Ammon's horn (tissue), 1 donor: ENCODE measurements around the gene DMAC1.

Experiments
- DNase-seq: peaks from one replicate; pipeline ENCODE4 v3.0.0-alpha.2; 2016; ENCODE audit warnings: low spot score

Gene DMAC1, protein sequence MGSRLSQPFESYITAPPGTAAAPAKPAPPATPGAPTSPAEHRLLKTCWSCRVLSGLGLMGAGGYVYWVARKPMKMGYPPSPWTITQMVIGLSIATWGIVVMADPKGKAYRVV

DNA sequence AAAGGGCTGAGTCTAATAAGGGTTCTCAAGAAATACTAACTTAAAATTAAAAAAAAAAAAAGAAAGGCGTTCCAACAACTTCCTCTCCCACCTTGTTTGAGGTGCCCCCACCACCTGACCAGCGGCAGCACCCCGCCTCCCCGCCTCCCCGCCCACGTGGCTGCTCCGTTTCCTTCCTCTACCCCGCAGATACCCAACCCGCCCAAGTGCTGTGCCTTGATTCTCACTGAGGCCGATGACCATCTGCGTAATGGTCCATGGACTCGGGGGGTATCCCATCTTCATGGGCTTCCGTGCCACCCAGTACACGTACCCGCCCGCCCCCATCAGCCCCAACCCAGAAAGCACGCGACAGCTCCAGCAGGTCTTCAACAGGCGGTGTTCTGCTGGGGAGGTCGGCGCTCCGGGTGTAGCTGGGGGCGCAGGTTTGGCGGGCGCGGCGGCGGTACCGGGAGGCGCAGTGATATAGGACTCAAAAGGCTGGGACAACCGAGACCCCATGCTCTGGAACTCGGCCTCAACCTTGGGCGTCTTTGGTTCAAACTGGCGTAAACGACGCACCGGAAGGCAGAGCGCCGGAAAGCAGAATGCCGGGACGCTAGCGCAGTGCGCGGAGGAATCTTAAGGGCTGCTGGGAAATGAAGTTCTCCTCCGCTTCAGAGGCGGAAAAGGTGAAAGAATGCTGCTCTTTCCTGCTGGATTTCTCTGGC is at the start of gene DMAC1:
Gene DMAC1, minus strand, starts transcription at position 545 of the 710 bp plus-strand sequence. Its CDS starts 44 bp downstream, at position 501.
- DNase-seq, result peak; percentile 91

DNA sequence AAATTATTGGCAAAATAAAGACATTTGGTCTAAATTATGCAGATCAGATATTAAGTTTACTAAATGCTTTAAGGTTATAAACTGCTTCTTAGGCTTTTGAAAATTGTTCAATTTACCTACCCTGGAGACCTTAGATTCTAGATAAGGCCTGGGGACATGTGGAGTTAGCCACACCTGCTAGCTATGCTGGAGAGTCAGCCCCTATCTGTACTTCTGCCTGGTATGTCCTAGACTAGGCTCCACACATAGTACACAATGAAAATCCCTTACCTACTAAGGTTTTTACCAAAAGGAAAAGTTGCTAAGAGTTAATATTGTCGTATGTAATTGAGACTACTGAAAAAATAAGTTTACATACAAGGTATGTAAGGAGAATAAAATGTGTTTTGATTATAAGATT is 49.8 kb upstream of the DMAC1 start:
- DNase-seq, result no peak

DNA sequence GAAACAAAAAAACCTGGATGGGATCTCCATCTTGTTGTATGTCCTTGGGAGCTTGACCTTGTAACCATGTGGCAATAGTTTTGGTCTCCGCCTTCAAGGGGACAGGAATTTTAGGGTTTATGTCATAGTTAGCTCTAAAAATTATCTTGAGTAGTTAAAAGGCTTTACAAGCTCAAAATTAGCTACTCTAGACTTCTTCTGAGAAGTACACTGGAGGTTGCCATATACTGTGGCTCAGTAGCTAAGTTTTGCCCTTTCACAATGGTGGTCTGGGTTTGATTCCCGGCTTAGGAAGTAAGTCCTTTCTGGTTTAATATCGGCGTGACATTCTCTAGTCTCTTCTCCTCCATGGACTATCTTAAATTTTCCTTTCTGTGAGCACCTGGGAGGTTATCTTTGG is 48.9 kb upstream of the DMAC1 start:
- DNase-seq, result no peak

DNA sequence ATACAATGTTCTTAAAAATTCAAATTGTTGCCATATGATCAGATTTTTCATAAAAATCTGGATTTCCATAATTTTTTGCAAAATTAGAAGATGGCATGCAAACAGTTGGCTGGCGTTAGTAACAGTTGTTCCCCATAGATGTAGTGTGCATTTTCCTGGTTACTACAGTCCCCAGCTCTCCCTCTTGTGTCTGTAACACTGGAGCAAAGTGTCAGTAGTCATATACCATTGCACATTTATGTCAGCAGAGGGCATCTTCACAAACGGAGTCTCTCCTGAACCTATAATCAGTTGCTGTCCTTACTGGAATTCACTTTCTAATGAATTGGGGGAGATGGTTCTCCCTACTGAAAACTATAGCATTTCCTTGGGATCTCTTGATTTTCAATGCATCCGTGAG is 44.7 kb upstream of the DMAC1 start:
- DNase-seq, result peak; percentile 72

DNA sequence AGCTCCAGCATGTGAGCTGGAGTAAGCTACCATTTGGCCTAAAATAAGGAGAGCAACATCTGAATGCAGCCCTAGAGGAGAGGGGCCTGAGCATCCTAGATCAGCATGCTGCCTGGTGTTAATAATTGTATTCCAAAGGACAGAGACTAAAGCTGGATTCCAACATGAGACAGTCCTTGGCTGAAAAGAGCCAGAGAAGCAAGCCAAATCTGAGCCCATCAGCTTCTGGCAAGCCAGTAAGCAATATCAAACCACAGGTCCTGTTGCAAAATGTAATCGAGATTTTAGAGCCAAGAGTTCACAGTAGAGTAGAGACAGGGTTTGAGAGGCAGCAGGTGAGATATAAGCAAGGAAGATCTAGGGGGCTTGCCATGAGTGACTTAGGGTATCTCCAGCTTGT is 42.3 kb upstream of the DMAC1 start:
- DNase-seq, result no peak

DNA sequence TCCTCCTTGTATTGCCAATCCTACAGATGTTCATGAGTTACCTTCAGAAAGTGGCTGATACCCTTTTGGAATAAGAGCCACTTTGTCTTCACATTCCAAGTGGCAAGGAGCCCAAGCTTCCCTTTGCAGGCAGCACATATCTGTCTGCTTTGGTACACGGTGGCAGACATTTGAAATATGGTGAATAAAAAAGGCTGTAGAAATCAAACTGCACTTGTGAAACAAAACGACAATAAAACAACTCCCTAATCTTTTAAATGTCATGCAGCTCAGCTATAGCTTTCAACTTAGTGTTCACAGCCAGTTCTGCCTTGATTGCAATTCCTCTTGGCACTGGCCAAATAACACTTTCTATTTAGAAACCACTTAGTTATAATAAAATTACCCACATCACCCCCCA is 35.0 kb upstream of the DMAC1 start:
- DNase-seq, result peak; percentile 4

DNA sequence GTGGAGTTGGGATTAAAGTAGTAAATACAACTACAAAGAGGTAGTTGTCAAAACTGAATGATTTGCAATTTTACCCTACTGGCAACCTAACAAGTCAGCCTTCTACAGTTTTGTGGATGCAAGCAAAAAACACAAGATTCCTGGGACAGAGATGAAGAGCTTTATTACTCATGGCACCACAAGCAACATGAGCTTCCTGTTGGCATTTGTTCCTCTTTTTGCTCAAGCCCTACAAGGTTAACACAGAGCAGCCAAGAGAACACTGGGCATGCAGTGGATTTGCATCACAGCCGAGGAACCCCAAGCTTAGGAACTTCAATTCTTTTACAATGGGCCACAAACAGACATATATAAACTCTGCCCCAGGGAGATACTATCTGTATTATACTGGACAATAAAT is 28.8 kb upstream of the DMAC1 start:
- DNase-seq, result no peak

DNA sequence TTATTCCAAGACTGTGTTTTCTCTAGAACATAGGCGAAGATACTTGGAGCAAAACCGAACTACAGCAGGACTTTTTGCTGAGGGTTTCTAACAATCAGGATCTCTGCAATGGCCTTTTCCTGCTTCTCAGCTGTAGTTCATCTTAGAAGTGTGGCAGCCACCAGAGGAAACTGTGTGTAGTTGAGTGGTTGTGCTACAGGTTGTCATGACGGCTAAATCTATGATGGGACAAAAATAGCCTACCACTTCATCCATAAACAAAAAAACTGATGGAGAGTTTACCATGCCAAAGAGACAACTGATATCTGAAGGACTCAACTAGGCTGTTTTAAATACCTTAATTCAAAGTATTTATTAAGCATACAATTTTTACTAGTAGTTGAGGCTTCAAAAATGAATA is 28.2 kb upstream of the DMAC1 start:
- no peak for DNase-seq

DNA sequence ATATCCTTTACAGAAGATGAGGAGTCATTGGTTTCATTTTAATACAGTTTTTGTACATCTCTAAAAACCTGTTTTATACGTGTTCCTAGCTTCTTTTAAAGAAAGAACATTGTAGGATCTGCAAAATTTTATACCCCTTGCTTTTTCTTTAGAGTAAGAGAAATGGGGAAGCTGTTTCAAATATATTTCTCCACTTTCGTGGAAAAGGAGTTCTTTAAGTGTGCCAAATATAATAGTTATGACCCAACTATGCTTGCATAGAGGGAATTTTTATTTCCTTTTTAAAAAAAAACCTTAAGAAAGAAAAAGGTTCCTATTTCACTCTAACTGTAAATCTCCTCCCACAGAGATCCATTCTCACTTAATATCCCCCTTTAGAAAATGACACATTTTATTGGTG is 27.5 kb upstream of the DMAC1 start:
- DNase-seq, result no peak

DNA sequence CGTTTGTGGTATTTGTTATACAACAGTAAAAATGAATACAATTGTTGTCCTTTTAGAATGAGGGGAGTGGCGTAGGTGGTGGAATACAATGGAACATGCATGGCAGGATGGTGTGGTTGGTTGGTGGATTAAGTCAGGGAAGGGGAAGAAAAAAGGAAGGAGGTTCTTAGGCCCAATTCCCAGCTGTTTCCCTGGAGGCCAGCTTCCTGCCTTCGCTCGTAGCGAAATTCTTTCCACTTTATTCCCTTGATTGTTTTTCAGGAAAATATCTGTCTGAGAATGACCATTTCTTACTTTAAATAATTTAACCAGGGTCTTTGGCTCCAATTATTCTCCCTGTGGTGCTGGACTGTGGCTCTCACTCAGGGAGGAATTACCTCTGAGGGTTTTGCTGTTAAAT is 24.1 kb upstream of the DMAC1 start:
- no peak for DNase-seq

DNA sequence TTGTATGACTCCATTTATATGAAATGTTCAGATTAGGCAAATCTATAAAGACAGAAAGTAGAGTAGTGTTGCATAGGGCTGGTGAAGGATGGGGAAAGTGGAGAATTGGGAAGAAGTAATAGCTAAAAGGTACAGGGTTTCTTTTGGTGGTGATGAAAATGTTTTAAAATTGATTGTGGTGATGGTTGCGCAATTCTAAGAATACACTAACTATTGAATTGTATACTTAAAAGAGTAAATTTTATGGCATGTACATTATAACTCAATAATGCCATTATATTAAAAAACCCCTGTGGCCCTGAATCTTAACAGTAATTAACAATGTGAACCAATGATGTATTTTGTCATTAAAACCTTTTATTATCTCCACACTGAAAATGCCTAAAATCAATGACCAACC is 20.4 kb upstream of the DMAC1 start:
- no peak for DNase-seq

DNA sequence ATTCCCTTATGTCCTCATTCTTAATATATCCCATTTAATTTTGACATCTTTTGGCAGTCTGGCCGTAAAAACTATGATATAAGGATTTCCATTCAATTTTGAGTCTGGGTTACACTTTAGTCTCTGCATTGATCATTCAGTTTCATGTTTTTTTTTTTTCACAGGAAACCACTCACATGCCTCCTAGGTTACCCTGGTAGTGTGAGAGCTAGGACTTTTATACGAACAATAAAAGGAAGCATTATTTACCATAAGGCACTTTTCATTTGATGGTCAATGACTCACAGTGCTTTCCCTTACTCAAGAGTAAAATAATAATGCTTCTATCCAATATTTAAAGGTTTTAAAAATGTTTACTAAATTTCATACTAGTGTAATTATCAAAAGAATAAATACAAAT is 16.4 kb upstream of the DMAC1 start:
- DNase-seq, result no peak

DNA sequence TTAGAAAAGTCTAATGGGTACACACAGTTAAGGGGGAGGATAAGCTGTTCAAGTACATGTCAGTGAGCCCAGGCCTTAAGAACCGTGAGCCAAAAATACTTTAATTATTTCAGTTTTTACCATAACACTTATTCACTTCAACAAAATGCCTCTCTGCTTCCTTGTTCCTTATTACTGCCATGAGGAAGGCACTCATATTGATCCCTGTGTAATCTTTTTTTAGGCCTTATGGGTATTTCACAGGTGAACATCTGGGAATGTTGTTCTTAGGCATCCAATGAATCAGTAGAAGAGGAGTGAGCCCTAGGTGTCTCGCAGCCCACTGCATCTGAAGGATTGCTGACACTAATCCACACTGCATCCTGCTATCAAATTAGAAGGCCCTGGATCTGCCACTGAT is 13.5 kb upstream of the DMAC1 start:
- no peak for DNase-seq

DNA sequence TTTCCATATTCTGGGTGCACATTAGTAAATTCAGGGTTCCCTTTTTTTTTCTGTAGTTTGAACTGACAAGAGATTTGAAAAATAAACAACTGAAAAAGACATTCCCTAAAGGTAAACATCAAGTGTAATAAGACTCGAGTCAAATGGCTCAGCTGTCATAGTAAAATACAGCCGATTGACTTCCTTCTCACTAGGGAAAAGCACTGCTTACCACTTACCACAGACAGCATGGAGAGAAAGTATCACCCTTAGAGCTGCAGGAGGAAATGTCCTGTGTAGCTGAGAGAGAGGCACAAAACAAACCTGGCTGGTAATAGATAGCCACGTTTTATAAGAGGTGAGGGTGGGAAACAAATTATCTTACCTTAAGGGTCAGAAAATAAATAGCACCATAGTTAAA is 12.1 kb upstream of the DMAC1 start:
- no peak for DNase-seq

DNA sequence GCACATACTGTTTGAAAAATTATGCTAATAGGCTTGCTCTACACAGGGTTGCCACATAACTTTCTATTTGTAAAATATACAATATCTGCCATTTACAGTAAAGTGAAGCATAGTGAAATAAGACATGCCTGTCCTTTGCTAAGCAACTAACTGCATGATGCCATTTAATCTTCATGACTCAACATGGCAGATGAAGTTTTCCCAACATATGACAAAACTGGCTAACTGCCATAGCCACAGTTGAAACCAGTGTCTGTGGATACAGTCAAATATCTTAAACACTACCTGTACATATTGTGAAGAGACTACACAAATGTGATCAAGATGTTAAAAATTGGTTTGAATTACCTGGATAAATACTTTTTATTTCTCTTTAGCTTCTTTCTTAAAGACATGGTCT is 3.1 kb upstream of the DMAC1 start:
- DNase-seq, result no peak

DNA sequence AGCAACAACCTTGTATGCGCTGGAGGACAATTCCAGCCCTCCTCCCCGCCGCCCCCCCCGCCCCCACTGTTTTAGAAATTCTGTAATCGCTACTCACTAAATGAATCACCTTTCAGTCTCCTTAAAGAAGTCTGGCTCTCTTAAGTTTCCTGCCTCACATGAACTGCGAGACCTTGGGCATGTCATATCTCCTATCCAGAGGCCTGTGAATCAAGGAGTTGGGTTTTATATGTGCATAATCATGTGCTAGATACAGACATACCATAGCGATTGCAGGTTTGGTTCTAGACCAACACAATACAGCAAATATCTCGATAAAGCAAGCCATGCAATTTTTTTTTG is 337 bp upstream of the DMAC1 start:
- no peak for DNase-seq

DNA sequence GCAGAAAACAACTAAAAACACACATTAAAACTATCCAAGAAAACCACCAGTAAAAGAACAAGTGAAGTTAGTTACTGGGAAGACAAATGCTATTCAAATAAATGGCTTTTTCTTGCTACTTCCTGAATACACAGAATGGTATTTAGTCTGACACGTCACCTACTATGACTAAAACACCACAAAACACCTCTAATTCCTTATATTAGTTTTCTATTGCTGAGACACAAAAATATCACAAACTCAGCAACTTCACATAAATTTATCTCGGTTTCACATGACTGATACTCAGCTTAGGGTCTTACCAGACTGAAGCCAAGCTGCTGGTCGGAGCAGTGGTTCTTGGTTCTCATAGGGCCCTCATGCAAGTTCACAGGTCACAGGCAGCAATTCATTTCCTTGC is 5.4 kb downstream of the DMAC1 start:
- DNase-seq, result no peak

DNA sequence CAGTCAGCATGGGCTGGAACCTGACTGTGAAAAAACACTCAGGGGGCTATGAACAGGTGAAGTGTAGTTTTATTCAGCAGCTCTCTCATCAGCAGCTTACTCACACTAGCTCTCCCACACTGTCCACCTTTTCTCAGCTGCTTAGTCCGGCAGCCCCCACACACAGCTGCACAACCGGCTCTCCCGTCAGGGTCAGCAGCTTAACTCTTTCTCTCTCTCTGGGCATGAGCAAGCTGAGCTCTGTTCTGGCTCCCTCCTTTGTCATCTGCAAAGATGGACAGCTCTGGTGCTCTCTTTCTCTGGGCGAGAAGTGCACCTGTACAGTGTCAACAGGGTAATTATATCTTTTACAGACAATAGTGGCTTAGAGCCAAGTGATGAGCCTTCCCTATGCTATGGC is 8.2 kb downstream of the DMAC1 start:
- no peak for DNase-seq

DNA sequence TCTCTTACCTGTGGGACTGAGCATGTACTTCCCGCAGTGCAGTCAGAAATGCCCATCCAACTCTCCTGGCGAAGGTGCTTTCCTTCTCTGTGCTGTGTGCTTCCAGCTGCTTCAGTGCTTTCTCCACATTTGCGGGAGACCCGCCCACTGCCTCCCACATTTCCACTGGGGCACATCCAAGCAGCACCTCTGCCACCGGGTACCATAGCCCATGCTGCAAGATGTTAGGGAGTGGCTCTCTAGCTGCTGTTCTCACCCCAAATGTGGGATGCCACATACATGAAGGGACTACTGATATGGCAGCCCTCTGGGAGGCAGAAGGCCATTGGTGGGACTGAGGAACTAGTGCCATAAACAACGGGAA is 8.8 kb downstream of the DMAC1 start:
- DNase-seq, result no peak

DNA sequence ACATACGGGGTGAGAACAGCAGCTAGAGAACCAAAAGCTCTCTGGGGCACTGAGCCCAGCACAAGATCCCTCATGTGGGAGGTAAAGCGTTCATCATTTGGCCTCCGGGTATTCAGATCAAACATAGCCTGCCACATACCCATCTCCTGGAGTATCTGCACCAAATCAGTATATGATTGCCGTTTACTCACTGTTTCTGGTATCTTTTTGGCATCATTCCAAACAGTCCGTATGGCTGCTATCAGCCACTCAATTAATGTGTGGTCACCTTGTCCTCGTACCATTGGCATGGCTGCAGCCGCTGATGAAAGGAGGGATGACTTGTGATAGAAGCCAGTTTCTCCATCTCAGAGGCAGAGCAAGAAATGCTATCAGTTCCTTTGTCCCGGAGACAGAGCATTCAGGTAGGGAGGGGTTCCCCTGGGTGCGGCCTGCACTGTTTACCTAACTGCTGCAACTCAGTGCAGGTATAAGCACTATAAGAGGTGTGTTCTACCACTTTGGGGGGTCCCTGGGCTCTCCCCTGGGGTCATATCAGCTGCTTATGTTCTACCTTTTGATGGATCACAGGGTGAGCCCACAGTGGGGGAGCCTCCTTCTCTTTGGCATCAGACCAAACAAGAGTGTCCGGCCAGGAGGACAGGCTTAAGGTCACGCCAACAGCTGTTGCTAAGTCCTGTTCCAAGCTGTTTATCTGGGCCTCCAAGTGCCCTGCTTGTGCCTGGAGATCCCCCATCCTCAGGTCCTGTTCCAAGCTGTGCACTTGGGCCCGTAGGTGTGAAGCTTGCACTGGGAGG is 9.4 kb downstream of the DMAC1 start:
- no peak for DNase-seq

DNA sequence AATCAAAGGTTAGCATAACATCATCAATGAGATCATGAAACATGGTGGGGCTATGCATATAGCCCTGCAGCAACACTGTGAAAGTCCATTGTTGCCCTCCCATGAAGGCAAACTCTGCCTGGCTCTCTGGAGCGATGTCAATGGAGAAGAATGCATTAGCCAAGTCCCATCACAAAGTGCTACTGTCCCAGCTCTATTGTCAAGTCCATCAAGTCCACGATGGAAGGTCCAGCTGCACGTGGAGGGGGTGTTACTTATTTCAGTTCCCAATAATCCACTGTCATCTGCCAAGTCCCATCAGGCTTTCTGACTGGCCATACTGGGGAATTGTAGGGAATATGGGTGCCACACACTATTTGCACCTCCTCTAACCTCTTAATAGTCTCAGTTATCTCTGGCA is 10.8 kb downstream of the DMAC1 start:
- DNase-seq, result peak; percentile 21

DNA sequence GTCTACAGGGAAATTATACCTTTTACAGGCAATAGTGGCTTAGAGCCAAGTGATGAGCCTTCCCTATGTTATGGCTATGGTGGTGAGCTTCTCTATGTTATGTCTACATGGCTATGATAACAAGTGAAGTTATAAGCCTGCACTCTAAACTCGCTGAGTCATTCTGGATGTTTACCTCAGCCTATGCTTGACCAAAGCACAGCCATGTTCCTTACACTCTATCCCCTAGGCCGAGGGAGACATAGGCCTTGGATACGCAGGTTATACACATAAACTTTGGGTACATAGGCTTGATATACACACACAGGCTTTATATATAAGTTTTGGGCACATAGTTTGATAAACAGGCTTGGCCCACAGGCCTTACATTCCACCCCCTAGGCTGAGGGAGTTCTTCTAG is 13.8 kb downstream of the DMAC1 start:
- no peak for DNase-seq

DNA sequence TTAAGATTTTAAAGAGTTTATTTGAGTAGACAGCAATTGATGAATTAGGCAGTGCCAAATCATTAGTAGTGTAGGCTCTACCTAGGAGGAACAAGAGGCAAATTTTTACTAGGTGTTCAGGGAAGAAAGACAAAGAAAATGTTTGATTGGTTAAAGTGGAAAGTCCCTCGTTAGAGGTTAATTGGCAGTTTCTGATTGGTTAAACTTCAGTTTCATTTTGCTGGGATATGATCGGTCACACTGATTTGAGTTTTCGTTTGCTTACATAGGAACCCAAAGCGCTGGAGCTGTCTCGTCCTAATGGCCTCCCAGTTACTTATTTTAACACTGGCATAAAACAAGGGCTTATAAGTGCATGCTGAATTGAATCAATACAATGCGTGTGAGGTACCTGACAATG is 15.1 kb downstream of the DMAC1 start:
- no peak for DNase-seq

DNA sequence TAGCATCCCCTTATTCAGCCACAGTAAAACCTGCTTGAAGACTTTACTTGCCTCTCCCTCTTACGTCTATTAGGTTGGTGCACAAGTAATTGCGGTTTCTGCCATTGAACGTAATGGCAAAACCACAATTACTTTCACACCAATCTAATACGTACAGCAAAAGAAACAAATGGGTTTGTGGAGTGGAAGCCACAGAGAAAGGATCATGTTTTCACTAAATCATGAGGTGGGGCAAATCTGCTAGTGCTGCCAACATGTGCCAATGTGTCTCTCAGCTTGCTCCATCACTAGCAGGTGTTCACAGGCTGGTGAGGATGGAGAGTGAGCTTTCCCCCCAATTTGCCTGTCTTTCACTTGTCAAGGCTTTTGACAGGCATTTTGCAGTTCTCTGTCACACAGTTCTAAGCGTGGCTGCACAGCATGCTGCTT is 15.9 kb downstream of the DMAC1 start:
- no peak for DNase-seq
